HG02870 (cell line): ENCODE results near the gene CST2.
"Not testable (repeated sequence)": the region's sequence is repeated elsewhere in the genome, so short reads cannot be mapped to it uniquely, and the experiment has no call there.

ENCODE experiments used
- ATAC-seq: cut with Tn5 transposase; IDR thresholded peaks from one replicate; pipeline ENCODE4 v1.9.1; 2021; ENCODE audit warnings: mild to moderate bottlenecking, moderate library complexity; ENCODE audit not compliant: unreplicated experiment

CST2 gene

DNA sequence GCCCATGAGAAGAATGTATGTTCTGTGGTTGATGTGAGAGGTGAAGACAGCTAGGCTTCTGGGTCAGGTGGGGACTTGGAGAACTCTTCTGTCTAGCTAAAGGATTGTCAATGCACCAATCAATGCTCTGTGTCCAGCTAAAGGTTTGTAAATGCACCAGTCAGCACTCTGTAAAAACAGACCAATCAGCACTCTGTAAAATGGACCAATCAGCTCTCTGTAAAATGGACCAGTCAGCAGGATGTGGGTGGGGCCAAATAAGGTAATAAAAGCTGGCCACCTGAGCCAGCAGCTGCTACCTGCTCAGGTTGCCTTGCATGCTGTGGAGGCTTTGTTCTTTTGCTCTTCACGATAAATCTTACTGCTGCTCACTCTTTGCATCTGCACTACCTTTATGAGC lies 15.0 kb downstream of the CST2 start:
- not testable (repeated sequence) for ATAC-seq

DNA sequence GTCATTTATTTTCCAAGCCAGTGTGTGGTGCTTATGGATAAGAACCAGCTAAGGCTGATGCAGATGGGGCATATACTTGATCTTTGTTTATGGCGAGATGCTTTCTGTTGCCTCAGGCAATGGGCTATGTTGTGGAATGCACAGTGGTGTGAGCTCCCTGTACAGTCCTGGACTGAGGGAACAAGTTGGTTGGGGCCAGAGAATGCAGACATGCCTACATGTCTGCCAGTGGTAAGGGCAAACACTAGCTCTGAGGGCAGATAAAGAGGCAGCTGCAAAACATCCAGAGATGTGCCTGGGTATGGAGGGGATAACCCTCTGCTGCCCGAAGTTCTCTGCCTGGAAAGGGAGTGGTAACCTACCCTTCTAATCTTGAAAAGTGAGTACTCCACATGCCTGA lies 16.2 kb downstream of the CST2 start:
- not testable (repeated sequence) for ATAC-seq

DNA sequence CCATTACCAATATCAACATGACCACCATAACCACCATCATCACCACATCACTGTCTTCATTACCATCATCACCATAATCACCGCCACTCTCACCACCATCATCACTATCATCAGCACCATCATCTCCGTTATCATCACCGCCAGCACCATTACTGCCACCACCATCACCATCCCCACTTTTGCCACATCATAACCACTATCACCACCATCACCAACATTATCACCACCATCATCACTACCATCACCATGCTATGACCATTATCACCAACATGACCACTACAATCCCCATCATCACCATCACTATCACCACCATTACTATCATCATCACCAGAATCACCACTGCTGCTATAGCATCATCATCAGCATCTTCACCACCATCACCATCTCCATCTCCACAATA lies 25.7 kb downstream of the CST2 start:
- ATAC-seq = no peak

DNA sequence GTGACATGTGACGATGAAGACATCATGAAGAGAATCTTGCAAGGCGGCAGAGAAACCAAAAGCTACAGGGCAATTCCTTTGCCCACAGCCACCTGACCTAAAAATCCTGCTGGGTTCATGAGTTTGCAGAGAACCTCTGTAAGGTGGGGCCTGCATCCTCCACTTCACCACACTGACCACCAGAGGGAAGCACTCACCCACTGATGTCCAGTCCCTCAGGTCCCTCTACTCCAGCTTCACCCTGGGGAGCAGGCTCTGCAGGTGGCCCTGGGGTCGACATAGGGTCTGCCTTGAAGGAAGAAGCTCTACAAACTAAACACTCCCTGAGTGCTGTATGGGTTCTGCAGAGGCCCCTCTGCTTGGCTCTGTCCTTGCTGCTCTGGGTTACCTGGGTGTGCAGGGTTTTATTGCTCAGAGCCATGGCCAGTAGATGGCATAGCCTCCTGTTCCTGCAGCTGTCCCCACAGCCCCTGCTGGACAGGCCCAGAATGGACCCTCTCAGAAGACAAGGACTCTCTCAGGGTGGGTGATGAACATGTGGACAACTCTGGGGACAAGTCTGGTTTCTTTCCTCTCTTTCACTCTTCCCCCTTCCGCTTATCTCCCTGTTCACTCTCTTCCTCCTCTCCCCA lies 27.2 kb downstream of the CST2 start:
- peak; percentile 86 for ATAC-seq

DNA sequence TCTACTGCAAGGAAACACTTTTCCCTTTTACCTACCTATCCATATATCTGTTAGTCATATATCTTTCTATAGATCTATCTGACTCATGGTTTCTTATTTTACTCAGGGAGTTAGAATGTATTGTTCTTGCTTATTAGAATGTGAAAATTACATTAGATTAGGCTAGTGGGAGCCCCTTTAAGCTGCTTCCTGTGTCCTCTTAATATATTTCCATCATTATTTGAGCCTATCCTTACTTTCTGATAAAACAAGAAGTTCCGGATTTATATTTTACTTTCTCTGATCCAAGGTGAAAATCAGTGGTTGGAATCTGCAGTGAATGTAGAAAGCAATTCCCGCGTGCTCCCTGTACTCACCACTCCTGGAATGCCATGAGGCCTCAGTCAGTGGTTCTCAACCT lies 31.0 kb downstream of the CST2 start:
- ATAC-seq = no peak

DNA sequence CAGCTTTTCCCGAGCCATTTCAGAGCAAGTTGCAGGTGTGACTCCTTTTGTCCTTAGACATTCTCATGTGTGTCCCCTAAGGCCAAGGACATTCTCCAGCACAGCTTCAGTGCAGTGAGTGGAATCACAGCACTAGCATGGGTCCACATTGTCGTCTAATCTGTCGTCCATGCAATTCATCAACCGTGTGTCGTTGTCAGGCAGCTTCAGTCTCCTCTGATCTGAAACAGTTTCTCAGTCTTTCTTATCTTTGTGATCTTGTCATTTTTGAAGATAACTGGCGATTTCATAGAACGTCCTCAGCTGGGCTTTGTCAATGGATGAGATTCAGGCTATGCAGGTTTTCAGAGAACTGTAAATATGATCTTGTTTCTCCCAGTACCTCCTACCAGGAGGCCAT lies 31.7 kb downstream of the CST2 start:
- ATAC-seq = no peak

DNA sequence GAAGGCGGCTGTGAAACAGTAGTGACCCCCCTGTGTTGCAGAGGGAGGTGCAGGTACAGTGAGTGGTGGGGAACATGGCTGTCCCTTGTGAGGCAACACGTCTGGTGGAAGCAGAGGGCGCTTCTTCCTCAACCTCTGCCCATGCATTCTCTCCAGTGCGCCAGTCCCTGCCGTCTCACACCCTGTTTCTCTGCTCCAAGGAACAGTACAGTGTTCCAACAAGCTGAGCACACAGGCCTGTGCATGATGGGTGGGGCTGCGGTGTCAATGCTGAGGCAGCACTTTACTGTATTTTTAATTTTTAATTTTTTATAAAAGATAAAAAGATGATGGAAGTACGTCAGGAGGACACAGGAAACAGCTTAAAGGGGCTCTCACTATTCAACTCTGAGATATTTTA lies 32.5 kb downstream of the CST2 start:
- no peak for ATAC-seq

DNA sequence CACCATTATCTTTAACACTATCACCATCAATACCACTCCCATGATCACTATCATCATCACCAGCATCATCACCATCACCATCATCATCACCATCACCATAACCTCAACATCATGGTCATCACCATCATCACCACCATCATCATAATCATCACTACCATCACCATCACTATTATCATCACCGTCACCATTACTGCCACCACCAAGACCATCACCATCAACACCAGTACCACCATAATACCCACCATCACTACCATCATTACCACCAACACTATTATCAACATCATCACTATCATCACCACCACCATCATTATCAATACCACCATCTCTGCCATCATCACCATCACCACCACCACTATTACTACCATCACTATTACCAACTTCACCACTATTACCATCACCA lies 43.1 kb downstream of the CST2 start:
- no peak for ATAC-seq

DNA sequence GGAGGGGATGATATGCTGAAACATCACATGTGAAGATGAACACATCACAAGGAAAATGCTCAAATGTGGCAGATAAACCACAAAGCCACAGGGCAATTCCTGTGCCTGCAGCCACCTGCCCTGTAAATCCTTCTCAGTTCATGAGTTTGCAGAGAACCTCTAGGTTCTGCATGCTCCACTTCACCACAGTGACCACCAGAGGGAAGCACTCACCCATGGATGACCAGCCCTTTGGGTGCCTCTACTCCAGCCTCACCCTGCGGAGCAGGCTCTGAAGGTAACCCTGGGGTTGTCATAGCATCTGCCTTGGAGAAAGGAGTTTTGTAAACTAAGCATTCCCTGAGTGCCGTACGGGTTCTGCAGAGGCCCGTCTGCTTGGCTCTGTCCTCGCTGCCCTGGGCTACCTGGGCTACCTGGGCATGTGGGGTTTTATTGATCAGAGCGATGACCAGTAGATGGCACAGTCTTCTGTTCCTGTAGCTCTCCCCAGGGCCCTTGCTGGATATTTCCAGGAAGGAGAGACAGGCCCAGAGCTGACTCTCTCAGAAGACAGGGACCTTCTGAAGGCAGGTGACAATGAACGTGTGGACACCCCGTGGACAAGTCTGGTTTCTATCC lies 44.1 kb downstream of the CST2 start:
- no peak for ATAC-seq

DNA sequence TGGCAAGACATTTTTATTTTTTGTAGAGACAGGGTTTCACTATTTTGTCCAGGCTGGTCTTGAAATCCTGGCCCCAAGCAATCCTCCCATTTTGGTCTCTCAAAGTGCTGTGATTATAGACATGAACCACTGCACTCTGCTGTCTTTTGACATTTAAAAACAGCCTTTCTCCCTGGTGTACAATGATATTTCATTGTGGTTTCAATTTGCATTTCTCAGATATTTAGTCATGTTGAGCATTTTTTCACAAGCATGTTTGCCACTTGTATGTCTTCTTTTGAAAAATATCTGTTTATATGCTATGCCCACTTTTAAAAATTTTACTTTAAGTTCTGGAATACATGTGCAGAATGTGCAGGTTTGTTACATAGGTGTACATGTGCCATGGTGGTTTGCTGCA lies 47.9 kb downstream of the CST2 start:
- not testable (repeated sequence) for ATAC-seq

DNA sequence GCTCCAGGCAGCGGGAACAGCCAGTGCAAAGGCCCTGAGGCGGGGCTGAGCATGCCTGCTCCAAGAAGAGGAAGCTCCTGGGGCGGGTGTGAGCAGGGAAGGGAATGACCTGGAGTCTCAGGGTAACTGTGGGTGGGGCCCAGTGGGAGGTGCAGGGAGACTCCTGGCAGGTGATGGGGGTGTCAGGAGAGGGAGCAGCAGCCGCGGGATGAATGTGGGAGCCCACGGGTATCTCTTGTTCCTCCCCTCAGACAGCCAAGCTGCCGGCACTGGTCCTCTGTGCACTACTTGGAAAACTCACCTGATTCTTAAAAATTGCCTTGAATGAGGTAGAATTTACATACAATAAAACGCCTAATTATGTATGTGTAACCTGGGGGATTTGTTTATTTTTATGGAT lies 49.1 kb downstream of the CST2 start:
- ATAC-seq = not testable (repeated sequence)

DNA sequence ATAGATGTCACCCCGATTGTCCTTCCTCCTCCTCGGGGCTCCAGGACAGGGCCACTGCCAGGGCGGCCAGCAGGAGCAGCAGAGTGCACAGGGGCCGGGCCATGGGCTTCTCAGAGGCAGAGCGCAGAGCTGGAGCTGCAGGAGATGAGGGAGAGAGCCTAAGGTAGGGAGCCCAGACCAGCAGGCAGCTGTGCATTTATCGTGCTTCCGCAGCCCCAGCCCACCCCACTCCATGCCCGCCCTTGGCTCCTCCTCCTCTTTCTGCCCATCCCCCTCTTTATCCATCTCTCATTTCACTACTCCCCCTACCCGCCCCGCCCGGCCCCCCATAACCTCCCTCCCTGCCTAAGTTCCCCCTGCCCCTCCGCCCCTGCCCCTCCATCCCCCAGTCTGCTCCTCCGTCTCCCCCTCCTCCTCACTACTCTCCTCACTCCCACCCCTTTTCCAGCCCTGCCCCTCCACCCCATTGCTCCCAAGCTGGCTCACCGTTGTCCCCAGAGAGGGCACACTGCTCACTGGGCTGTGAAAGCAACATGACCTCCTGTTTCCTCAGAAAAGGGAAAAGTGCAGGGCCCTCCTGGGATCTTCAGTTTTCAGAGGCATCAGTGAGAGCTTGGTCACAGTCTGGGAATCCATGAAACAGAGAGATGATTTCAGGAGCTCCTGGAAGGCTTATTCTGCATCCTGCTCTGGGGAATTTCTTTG lies 50.3 kb downstream of the CST2 start:
- no peak for ATAC-seq

DNA sequence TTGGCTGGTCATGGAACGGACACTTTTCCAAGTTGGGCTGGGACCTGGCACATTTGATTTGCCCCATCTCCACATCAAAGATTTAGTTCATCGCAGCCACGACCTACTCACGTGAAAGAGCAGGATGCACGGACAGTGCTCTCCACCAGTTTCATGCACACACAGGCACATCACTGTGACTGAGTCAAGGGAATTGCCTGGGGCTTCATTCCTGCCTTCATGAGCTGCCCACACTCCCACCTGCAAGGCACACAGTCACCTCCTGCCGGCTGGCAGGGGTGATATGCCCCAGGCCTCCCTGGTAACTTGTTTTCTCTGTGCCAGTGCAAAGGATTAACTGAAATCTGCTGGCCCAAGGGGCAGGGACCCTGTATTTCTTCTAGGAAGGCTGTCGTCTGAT lies 52.4 kb downstream of the CST2 start:
- ATAC-seq = no peak
